Non-pigmented ciliary epithelial cell (primary cell): ENCODE results near the gene ZBTB16.

ENCODE experiments used
- DNase-seq: peaks from one replicate; pipeline ENCODE4 v3.0.0-alpha.2; 2010; ENCODE audit warnings: low read depth

The ZBTB16 gene

DNA sequence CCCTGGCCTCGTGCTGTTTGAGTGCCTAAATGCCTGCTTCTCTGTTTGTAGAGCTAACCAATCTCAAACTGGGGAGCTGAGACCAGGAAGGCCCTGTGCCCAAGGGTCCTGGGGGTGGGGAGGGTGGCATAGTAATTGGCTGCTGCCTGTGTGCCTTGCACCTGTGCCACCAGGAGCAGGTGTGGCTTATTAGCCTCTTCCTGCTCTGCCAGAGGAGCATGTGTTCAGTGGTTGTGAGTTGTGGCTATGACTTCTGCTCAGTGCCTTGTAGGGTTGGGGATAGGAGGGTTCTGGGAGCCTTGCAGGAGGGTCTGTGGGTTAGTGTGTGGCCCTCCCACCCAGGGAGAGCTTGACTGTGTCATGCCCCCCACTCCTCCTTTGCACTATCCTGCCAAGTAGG is 109.2 kb downstream of the ZBTB16 start:
- no peak for DNase-seq

DNA sequence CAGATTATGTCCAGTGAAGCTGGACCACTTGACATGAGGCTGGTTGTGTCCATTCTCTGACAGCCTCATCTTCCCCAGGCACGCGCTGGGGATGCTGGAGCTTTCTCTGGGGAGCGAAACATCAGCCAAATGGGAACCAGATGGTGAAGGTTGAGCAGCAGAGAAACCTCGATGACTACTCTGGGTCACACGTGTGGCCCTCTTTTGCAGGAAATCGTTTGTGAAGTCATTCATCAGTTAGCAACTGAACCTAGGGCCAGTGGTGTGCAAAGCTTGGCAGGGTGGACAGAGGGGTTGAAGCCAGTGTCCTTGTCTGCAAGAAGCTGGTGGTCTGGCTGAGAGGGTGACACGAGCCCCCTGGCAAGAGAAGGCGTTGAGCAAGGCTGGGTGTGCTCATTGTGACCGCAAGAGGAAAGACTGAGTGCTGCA is 109.8 kb downstream of the ZBTB16 start:
- DNase-seq = no peak

DNA sequence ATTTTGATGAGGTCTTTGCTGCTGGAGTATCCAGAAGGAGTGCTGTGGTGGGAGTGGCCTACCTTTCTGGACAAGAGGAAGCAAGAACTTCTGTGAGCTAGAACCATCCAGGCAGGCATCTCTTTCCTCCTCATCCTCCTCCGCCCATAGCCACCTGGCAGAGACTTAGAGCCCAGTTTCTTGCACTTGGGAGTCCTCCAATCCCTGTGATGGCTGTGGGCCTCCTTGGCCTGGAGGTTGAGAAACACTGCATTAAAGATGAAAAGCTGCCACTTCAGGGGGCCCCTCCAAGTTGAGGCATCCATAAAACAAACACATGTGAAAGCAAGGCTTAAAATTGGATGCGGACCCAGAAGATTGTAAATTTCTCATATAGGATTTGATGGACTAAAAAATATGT is 110.3 kb downstream of the ZBTB16 start:
- DNase-seq = no peak

DNA sequence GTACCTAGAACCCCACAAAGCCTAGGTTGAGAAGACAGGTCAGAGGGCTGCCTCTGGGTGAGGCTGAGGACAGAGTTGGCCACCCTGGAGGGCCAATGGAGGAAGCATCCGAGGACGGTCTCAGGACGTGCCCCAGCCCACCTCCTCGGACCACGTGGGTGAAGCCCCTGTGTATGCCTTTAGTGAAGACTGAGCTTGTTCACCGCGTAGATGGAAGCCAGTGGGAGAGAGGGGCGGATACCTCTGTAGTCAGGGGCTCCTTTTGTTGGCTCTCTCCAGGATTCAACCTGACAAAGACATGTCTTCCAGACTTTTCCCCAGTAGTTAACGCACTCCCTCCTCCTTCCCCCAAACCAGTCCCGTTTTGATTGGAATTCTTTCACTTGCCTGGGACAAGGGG is 110.7 kb downstream of the ZBTB16 start:
- DNase-seq = no peak

DNA sequence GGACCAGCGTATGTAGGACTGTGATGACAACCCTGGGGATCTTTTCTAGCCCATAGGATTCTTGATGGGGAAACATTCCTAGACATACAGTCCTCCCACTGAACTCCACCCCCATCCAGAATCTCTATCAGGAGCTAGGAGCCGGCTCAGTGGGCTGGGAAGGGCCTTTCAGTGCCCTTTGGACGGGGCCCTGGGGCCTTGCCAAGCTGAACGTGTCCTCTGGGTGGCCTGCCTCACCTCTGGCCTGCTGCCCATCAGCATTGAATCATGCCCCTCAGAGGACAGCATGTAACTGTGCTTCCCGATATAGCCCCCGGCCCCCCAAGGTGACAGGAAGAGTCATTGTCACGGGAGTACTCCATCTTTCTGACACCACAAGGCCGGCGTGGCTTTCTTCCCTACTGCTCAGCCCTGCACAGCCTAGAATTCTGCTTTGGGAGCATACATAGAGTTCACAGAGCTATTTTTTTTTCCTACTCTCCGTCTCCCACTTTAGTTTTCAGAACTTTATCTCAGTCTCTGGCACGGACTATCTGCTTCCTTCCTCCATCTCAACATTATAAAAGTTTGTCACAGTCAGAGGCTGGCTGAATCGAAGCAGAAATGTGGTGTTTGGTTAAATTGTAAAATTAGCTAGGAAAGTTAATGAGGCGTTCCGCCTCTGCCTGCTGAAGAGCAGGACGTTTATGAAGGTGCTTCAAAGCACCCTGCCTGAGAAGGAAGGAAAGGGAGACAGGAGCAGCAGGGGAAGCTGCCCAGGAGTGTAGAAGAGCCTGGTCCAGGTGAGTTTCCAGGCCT is 111.9 kb downstream of the ZBTB16 start:
- no peak for DNase-seq

DNA sequence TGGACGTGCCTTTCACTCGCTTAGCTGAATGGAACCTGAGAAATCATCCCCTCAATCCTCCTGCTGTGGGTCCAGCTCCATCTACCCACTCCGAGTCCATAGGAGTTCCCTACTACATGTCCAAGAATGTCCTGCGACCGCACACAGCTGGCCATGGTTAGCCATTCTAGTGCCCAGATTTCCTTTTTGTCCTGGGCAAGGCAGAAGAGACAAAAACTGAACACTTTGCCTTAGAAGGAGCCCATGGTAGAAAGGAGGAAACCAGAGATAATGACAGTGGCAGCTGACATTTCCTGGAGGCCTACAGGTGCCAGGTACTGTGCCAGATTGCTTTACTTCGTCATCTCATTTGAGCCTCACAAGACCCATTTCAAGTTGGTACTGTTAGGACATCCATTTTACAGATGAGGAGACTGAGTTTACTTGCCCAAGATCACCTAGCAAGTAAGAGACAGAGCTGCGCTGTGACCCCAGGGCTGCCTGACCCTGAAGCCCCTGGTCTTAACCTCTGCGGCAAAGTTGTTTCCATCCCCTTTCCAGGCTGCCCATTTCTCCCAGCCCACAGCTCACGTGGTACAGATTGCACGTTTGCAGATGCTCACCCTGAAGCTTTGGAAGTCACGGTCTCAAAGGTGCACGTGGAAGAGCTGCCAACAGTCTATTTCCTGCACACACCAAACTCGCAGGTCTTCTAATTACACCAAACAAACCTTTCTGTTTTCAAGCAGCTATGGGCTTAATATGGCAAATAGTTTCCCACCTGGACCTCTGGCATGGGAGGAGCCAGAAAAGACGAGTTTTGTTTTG is 112.7 kb downstream of the ZBTB16 start:
- DNase-seq = no peak

DNA sequence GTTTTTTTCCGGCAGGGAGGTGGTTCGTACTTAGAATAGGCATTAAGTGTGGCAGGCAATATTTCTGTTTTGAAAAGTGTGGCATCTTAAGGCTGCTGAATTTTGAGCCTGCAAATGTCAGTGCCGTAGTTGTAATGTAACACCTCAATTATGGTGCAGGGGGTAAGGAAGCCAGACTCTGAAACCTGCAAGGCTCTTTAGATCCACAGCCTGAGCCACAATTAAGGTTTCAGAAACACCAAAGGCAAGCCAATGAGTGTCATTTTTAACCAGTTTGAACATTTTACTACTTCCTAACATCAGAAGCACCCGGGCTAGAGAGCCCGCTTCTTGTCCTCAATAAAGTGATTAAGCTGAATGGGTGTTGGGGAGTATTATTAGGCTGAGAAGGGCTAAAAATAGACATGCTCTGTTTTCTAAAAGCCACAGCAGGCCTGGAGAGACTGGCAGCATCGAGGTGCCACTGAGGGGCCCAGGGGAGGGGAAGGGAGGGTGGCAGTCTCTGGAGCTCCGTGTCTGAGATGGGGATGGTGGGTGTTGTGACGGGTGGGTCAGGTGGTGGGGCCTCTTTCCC is 113.4 kb downstream of the ZBTB16 start:
- DNase-seq = no peak

DNA sequence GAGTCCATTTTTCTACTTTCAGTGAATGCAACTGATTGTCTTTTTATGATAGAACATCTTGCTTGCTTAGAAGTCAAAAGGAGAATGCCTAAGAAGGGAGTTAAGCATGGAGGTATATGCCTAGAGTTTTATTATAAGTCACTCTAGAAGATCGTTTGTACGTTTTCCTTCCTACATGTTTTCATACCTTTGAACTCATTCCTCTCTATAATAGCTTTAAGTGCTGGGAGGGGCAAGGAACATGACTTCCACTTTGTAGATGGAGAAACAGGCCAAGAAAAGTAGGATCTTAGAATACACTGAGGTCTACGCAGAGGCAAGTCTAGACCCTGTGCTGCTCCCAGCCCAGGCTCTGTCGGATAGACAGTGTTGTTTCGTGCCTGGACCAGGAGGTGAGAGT is 114.3 kb downstream of the ZBTB16 start:
- no peak for DNase-seq

DNA sequence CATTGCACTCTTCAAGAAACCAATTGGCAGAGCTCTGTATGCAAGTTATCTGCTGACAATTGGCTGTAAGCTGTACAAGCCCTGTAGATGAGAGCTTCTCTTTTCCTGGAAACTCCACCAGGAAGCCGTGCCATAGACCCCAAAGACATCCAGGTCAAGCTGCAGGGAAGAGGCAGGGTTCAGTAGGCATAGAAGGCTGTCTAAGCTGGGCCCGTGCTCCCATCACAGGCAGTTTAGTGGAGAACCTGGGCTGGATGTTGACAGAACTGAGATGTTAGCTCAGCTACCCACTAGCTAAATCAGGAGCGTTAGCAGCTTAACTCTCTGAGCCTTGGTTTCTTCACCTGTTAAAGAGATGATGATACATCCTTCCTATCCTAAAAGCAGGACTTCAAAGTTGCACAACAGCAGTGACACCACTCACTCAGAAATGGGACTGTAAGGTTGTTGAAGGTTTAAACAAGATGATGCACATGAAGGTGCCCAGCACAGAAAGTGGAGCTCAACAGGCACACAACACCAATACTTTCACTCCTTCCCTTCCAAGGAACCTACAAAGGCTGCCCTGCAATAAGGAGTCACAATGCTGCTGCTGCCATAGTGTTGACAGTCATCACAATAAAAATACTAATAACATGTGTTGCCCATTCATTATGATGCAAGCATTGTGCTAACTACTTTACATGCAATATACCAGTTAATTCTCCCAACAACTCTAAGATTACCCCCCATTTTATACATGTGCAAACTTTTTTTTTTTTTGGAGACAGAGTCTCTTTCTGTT is 115.4 kb downstream of the ZBTB16 start:
- no peak for DNase-seq

DNA sequence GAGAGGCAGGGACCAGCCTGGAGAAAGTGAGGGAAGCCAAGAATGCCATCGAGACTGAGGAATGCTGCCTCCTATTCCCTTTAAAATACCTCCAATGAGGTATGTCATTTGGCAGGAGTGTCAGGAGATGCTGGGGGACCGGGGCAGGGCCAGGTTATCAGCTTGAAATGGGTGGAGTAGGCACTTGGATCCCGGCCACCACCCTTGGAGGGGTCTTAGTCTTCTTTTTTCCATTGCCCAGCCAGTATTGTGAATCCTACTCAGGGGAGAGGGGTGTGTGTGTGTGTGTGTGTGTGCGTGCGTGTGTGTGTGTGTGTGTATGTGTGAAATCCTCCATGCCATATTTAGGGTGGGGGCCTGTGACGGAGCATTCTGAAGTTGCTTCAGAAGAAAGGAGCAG is 116.2 kb downstream of the ZBTB16 start:
- DNase-seq = no peak

DNA sequence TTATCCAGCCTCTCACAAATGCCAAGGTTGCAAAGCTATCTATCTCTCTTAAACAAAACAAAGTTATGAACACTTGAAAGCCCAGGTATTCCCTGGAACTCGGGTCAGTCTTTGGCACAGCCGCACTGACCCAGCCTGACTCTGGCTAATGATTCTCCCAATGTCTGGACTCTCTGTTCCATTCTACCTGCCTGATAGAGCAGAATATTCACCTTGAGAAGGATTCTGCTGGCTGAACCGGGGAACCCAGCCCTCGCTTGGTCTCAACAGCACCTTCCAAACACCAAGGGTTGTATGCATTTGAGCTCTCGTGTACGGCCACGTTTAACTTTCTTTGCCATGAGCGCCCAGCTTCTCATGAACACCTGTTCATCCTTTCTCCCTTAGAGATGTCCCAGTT is 116.8 kb downstream of the ZBTB16 start:
- no peak for DNase-seq

DNA sequence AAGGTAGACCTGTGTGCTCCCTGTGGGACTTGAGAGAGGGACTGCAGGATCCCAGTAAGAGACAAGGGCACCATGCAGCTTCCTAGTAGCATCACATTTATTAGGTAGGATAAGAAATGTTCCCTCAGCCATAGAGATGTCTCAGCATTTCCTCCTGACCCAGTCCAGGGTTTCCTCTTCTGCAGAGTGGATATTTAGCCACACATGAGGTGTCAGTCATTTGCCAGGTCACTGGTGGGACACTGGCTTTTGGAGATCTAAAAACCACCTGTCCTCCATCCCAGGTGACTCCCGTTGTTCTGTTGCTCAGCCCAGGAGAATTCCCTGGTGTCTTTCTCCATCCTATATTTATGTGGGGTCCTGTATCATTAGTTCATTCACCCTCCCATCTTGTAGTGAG is 119.1 kb downstream of the ZBTB16 start:
- no peak for DNase-seq

DNA sequence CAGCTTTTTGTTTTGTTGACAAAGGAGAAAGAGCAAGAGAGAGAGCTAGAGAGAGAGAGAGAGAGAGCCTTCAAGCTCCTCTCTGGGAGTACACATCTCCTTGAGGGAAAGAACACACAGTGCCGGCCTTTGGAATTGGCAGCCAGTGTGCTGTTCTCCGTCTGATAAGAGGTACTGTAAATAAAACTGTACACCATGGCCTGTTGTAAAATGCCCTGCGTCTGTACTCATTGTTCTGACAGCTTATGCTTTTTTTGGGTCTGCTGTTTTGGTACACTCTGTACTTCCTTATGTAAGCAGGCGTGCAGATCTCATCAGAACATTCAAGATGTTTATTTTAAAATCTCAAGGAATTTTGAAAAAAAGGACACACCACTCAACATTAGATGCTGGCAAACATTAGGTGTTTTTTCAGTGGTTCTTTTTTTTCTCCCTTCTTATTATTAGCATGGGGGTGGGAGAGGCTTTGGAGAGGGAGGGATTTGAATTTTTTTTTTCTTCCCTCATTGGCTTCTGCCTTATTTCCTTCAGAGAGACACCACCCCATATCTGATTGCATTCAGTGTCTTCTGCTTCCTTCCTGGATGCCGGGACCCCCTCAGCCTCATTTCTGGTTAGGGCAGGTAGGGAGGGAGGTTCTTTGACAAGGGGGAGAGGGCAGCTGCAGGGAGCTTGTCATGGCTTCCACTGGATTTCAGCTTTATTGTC is 119.9 kb downstream of the ZBTB16 start:
- DNase-seq = peak; percentile 86

DNA sequence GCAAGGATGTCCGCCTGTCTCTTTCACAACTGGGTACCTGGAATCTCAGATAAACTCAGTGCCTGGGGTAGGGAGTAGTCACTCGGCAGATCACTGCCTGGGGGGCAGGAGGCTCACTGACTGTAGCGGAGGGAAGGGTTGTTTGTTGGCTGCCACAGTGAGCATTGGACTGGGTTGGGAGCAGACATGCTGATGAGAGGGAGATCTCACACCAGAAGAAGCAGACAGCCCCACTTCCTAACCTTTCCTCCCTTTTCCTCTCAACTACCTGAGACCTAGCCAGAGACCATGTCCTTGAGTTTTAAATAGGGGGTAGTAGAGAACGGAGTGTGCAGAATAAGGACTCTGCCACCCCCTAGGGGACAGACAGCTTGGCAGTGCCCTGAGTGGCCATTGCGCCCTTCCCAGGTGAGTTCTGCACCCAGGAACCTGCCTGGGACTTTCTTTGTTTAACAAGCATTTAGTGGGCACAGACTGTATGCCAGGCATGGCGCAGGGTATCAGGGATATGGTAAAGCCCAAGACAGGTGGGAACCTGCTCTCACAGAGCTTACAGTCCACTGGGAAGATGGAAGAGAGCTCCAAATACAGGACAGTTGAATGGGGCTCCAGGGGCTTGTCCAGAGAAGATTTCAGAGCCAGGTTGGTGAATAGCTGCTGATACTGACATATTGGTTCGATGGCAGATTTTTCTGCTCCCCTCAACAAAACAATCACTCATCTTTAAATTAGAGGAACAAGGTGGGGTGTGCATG is 121.0 kb downstream of the ZBTB16 start:
- no peak for DNase-seq

DNA sequence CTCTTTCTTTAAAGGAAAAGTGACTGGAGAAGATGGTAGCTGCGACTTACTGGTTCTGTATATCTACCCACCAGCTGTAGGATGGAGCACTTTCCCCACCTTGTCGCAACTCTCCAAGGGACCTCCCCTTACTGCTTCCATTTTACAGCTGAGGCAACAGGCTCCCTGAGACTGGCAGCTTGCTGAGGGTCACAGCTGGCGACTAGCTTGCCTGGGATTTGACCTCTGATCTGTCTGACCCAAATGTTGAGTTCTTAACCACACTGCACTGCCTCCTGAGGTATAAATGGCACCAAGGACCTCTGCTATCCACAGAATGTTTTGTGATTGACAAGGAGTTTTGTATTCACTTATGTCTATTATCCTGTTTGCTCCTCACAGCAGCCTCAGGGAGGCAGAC is 121.7 kb downstream of the ZBTB16 start:
- DNase-seq = no peak

DNA sequence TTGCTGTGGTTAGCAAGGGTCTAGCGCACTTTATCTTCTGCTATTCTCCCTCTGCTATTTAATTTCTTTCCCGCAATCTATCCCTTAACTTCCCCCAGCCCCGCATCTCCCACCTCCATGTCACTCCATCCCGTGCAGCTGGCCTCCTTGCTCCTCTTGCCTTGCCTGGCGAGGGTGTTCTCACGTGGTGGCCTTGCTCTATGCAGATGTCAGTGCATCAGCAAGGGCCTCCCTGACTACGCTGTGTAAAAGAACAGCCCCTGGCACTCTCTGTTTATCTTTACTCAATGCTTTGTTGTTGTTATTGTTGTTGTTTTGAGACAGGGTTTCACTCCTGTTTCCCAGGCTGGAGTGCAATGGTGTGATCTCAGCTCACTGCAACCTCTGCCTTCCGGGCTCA is 122.2 kb downstream of the ZBTB16 start:
- no peak for DNase-seq

DNA sequence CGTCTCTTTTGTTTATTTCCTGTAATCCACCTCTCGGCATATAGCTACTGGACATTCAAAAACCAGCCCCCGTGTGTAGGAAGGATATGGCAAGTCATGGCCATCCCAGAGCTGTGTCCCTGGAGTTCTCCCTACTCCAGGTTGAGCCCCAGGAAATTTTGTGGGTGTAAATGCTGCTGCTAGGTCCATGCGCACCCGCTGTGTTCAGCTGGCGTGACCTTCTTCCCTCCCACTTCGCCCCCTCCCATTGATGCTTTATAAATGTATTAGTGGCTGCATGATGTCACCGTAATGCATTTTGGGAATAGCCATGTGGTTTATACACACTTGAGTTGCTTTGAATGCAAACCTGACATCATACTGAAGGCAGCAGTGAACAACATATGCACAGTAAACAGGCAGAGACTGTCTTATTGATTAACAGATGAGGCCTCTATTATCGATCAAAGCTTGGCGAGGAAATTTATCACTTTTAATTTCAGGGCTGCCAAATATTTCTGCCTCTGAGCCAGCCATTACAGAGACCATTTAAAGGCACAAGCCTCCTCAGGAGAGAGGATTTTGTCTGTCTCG is 123.0 kb downstream of the ZBTB16 start:
- no peak for DNase-seq

DNA sequence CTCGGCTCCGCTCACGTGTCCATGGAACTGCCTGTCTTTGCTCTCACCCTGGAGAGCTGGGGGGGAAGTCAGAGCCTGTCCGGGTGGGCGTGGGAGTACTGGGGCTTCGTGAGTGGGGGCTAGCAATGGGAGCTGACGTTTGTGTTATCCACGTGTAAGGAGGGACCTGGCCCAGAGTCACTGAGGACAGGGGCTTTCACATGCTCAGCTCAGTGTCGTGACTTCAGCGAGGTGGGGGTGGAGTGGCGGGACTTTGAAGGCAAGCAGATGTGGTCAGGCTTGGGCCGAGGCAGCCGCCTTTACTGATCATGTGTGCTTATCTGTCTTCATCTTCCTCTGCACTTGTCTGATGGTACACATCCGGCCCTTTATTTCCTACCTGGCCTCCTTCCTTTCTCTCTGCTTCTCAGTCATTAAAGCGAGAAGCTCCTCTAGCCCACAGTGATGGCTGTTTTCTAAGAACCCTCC is 123.6 kb downstream of the ZBTB16 start:
- DNase-seq = no peak

DNA sequence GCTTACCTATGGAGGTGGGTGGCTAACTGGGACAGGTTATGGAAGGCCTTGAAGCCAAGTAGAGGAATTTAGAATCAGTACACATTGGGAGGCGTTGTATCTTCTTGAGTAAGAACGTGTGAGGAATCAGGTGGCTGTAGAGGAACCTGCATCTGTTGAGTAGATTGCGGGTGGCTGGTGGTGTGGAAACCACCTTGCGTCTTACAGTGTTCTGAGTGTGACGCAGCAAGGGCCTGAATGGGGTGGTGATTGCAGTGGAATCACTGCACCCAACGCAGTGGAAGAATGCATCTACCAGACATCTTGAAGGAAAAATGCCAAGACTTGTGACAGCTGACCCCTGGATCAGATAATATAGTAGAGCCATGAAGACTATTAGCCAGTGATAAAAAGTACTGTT is 125.9 kb downstream of the ZBTB16 start:
- no peak for DNase-seq

DNA sequence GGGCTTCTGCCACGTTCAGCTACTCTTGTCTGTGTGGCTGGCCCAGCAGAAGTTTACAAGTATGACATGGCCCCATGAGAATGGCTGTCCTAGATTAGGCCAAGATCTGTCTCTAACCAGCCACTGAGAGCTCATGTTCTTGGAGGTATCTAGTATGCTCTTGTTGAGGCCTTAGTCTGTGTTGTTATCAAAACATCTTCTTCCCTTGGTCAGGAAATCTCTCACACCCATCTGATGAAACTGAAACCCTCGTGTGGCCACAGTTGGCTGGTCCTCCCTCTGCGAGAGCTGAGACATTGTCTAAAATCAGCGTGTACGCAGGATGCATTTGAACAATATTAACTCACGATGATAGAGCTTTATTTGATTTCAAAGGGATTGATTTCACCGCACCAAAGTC is 127.7 kb downstream of the ZBTB16 start:
- no peak for DNase-seq
